NB4 (cell line): ENCODE measurements around the gene IGSF8.
A peak's percentile ranks its signal among the peaks of the same experiment; 100 is the strongest.

Experiments
- DNase-seq: peaks from one replicate; pipeline ENCODE4 v3.0.0; 2010; ENCODE audit warnings: low read depth
- H3K4me3 ChIP-seq: one replicate; pipeline ENCODE4 v1.5.1; 2011; ENCODE audit warnings: mild to moderate bottlenecking, low read depth, low read length, moderate library complexity
- CTCF ChIP-seq: IDR thresholded peaks from one replicate; pipeline ENCODE4 v1.5.1; 2012; ENCODE audit warnings: low read depth, low read length
- MAX ChIP-seq: IDR thresholded peaks from 2 replicates; pipeline ENCODE4 v1.6.1; 2011; ENCODE audit warnings: low read depth, low read length
- MYC ChIP-seq: IDR thresholded peaks from 2 replicates; pipeline ENCODE4 v1.6.1; 2011; ENCODE audit warnings: low read depth, low read length
- POLR2A ChIP-seq: IDR thresholded peaks from 2 replicates; pipeline ENCODE4 v1.6.1; 2011; ENCODE audit warnings: mild to moderate bottlenecking; ENCODE audit not compliant: insufficient read length; ENCODE audit errors: extremely low read depth

IGSF8 gene

GRCh38 chr1:160063176-160063575, 35.2 kb downstream of the IGSF8 start:
- DNase-seq = no peak
- no peak overlapping the region for H3K4me3 ChIP-seq
- TF ChIP-seq MYC (no peak), CTCF (no peak), MAX (no peak), POLR2A (no peak)

- H3K4me3 ChIP-seq = no peak overlapping the region
- no peak for DNase-seq
- TF ChIP-seq POLR2A = no peak
- TF ChIP-seq MYC = no peak
- no peak for TF ChIP-seq MAX
- no peak for TF ChIP-seq CTCF
Observed at GRCh38 chr1:160062230-160062532, 36.2 kb downstream of the IGSF8 start.

GRCh38 chr1:160061369-160062229, 36.8 kb downstream of the IGSF8 start:
- no peak for TF ChIP-seq CTCF
- no peak for TF ChIP-seq MAX
- no peak for TF ChIP-seq POLR2A
- TF ChIP-seq MYC = no peak
- no peak for DNase-seq
- H3K4me3 ChIP-seq = no peak overlapping the region

- DNase-seq = no peak
- H3K4me3 ChIP-seq = no peak overlapping the region
- TF ChIP-seq CTCF (peak; percentile 39), POLR2A (no peak), MAX (no peak), MYC (no peak)
Observed at GRCh38 chr1:160058087-160058486, 40.3 kb downstream of the IGSF8 start.

- DNase-seq = no peak
- H3K4me3 ChIP-seq = no peak overlapping the region
- TF ChIP-seq POLR2A (no peak), MYC (no peak), MAX (no peak), CTCF (no peak)
Observed at GRCh38 chr1:160056648-160057169, 41.7 kb downstream of the IGSF8 start.
